Neutrophil (primary cell): ENCODE measurements around the gene BPIFB6.

Source experiments
- H3K27ac ChIP-seq: fragments of 200-600 bp; sonication (generic); 2 replicates; pipeline ENCODE4 v1.5.1; 2016; ENCODE audit warnings: mild to moderate bottlenecking, moderate library complexity
- H3K27me3 ChIP-seq: fragments of 200-600 bp; sonication (generic); 2 replicates; pipeline ENCODE4 v1.6.0; 2016; ENCODE audit warnings: mild to moderate bottlenecking
- H3K36me3 ChIP-seq: fragments of 200-600 bp; sonication (generic); 2 replicates; pipeline ENCODE4 v1.5.1; 2017
- H3K4me1 ChIP-seq, 2 experiments: fragments of 200-600 bp in 1 of 2; sonication (generic) in 1 of 2; 1 replicate in 1 of 2; 2 replicates in 1 of 2; pipeline versions ENCODE4 v1.5.1 to v1.6.1; 2013 to 2016; ENCODE audit warnings: low read depth in 1 of 2, low read length in 1 of 2, mild to moderate bottlenecking in 1 of 2, moderate library complexity in 1 of 2; ENCODE audit not compliant: control insufficient read depth in 1 of 2, insufficient read depth in 1 of 2
- H3K4me3 ChIP-seq, 2 experiments: fragments of 200-600 bp in 1 of 2; sonication (generic) in 1 of 2; 1 replicate in 1 of 2; 2 replicates in 1 of 2; pipeline ENCODE4 v1.5.1; 2013 to 2016; ENCODE audit warnings: low read depth in 1 of 2, low read length in 1 of 2, mild to moderate bottlenecking in 1 of 2, moderate library complexity in 1 of 2
- H3K9me3 ChIP-seq: fragments of 200-600 bp; sonication (generic); 2 replicates; pipeline ENCODE4 v1.5.1; 2016
- TF ChIP-seq, protein P1 (sequence below): fragments of 200-600 bp; sonication (generic); IDR thresholded peaks from 2 replicates; pipeline ENCODE4 v1.5.1; 2016; ENCODE audit warnings: antibody characterized with exemption

The BPIFB6 gene

DNA sequence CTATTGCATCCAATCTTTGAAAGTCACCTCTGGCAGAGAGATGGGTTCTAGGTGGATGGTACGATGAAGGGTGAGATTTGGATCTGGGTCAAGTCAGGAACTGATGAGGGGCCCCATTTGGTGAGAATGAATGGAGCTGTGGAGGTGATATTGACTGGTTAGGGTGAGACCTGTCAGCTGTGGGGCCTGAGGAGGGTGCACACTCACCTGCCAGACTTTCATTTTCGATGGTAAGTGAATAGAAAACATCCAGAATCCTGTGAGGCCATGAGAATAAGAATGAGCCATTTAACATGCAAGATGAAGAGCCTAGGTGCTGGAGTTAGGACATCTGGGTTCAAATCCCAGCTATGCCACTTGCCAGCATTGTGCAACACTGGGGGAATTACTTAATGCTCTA lies 34.0 kb upstream of the BPIFB6 start:
- Histone ChIP-seq H3K27me3 (no peaks in the 10 kb centered on the region), H3K27ac (no peak overlapping the region), H3K9me3 (no peaks in the 10 kb centered on the region), H3K36me3 (no peaks in the 10 kb centered on the region), H3K4me1 (no peaks in the 10 kb centered on the region), H3K4me3 (no peak overlapping the region)
- TF ChIP-seq, protein P1, sequence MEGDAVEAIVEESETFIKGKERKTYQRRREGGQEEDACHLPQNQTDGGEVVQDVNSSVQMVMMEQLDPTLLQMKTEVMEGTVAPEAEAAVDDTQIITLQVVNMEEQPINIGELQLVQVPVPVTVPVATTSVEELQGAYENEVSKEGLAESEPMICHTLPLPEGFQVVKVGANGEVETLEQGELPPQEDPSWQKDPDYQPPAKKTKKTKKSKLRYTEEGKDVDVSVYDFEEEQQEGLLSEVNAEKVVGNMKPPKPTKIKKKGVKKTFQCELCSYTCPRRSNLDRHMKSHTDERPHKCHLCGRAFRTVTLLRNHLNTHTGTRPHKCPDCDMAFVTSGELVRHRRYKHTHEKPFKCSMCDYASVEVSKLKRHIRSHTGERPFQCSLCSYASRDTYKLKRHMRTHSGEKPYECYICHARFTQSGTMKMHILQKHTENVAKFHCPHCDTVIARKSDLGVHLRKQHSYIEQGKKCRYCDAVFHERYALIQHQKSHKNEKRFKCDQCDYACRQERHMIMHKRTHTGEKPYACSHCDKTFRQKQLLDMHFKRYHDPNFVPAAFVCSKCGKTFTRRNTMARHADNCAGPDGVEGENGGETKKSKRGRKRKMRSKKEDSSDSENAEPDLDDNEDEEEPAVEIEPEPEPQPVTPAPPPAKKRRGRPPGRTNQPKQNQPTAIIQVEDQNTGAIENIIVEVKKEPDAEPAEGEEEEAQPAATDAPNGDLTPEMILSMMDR = no peak

DNA sequence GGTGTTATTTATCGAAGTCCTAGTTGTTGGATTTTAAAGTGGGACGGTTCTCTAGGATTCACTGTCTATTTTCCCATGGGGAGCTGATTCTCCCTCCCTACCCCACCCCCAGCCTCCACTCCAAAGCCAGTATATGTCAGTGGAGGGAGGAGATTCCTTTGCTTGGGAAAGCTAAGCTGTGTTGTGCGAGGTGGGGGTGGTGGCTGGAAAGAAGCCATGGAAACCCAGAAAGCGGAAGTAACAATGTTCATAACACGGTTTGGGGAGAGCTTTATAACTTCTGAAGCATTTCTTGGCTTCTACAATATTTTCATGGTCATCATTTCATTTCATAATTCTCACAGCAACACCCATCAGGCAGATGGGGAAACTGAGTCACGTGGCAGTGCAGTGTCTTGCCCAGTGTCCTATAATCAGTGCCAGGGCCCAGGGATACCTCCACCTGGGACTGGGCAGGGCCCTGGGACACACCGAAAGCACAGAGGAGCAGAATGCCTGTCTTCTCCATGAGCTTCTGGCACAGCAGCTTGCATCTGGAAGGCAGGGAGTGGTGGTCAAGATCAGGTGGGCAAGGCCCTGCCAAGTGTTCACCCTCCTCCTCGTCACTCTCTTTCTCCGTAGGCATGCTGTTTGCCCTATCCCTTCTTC lies 31.7 kb upstream of the BPIFB6 start:
- H3K27ac ChIP-seq = no peak overlapping the region
- no peaks in the 10 kb centered on the region for H3K9me3 ChIP-seq
- H3K4me3 ChIP-seq = no peak overlapping the region
- no peaks in the 10 kb centered on the region for H3K4me1 ChIP-seq
- TF ChIP-seq, protein P1 = no peak
- no peaks in the 10 kb centered on the region for H3K36me3 ChIP-seq
- H3K27me3 ChIP-seq = no peaks in the 10 kb centered on the region

DNA sequence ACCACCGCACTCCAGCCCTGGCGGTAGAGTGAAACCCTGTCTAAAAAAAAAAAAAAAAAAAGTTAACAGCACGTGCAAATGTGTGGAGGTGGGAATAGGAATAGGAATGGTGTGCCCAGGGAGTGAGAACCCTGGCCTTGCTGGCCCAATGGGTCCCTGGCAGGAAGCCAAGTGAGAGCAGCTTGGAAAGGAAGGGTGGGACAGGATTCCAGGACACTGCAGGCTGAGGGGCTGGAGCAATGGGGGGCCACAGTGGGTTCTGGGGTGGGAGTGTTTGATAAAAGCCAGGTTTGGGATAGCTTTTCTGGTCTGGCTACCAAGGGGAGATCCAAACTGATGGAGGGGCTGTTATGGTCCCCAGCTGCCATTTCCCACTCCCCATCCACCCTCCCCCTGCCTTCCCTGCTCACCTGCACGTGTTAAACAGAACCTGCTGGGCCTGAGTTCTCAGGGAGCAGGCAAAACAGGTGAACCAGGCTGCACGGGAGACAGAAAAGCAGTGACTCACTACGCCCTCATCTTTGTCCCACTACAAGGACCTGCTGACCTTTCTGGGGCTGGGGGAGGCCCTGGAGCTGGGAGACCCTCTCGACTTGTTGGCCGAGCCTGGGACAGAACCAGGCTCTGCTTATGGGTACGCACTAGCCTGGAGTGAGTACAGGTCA lies 30.5 kb upstream of the BPIFB6 start:
- Histone ChIP-seq H3K4me3 (no peak overlapping the region), H3K4me1 (no peaks in the 10 kb centered on the region), H3K9me3 (no peaks in the 10 kb centered on the region), H3K27me3 (no peaks in the 10 kb centered on the region), H3K27ac (no peak overlapping the region), H3K36me3 (no peaks in the 10 kb centered on the region)
- TF ChIP-seq, protein P1 = no peak

DNA sequence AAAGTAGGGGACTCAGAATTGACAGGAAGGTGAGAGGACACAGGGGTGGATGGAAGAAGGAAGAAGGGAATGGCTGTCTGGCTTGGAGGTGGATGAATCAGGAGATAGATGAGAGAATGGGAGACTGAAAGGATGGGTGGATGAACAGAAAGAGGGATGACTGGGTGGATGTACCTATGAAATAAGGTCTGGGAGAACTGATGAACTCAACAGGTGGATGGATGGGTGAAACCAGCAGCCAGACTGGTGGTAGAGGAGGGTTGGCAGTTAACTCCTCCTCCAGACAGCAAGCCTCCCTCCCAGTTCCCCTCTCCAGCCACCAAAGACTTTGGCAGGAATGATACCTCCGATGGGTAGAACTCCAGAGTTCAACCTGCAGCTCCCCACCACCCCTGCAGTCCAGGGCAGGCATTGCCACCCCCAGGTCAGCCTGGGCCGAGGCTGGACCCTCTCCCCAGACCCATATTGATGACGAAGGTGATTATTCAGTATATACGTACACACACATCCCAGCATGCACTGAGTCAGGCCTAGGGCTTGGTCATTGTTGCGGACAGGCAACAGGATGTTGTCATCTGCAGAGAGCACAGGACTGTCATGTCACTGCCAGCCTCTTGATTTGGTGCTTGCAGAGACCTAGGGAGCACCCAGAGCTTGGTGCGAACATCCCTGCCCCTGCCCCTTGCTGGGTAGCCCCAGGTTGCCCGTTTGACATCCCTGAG lies 29.2 kb upstream of the BPIFB6 start:
- TF ChIP-seq, protein P1 = no peak
- Histone ChIP-seq H3K27ac (no peak overlapping the region), H3K27me3 (no peaks in the 10 kb centered on the region), H3K4me1 (no peaks in the 10 kb centered on the region), H3K36me3 (no peaks in the 10 kb centered on the region), H3K4me3 (no peak overlapping the region), H3K9me3 (no peaks in the 10 kb centered on the region)

DNA sequence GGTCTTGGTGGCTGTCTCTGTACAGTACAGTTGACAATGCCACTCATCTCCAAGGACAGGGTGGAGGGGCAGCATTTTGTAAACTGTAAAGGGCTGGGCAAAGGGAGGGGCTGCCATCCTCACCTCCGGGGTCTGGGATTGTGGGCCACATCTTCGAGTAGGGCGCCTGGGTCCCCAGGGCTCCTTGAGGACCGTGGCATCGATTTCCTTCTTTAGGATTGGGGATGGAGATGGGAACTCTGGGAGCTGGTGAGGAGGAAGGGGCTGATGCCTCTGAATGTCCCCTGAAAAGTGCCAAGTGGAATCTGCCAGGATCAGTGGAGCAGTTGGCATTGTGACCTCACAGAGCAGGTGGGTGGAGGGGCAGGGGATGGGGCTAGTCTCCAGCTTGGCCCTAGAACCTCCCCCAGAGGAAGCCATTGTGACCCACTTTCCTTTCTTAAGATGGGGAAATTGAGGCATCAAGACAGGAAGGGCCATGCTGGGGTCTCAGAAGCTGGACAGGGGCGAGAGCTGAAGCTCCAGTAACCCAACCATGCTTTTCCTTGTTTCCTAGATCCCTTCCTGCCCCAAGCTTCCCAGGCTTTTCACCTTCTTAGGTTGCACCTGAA lies 27.2 kb upstream of the BPIFB6 start, which contains the start of gene SUN5:
Gene SUN5, minus strand, starts transcription at position 293 of the 611 bp plus-strand sequence. Its CDS starts 93 bp downstream, at position 200.
- TF ChIP-seq, protein P1 = no peak
- no peaks in the 10 kb centered on the region for H3K36me3 ChIP-seq
- no peaks in the 10 kb centered on the region for H3K4me1 ChIP-seq
- H3K27ac ChIP-seq = no peak within 1 kb of the TSS
- no peaks in the 10 kb centered on the region for H3K27me3 ChIP-seq
- H3K4me3 ChIP-seq = no peak within 1 kb of the TSS
- no peaks in the 10 kb centered on the region for H3K9me3 ChIP-seq
